IPS DF 6.9 (cell line): Measurements from ENCODE around the gene FPR2.
"Not testable (repeated sequence)": the region's sequence is repeated elsewhere in the genome, so short reads cannot be mapped to it uniquely, and the experiment has no call there.

Source experiments
- DNase-seq: peaks from one replicate; pipeline ENCODE4 v3.0.0-alpha.2; 2013; ENCODE audit warnings: low read depth, low spot score
- H3K27ac ChIP-seq: one replicate; pipeline ENCODE4 v1.5.1; 2013; ENCODE audit warnings: low read length, control low read depth
- H3K27me3 ChIP-seq: 2 replicates; pipeline ENCODE4 v1.6.1; 2013; ENCODE audit warnings: mild to moderate bottlenecking, low read length; ENCODE audit not compliant: control insufficient read depth, insufficient read depth
- H3K36me3 ChIP-seq: 2 replicates; pipeline ENCODE4 v1.6.1; 2013; ENCODE audit warnings: low read length; ENCODE audit not compliant: control insufficient read depth, insufficient read depth
- H3K4me1 ChIP-seq: 2 replicates; pipeline ENCODE4 v1.6.1; 2013; ENCODE audit warnings: low read length; ENCODE audit not compliant: control insufficient read depth, insufficient read depth
- H3K4me3 ChIP-seq: 2 replicates; pipeline ENCODE4 v1.5.1; 2013; ENCODE audit warnings: mild to moderate bottlenecking, low read length
- H3K9me3 ChIP-seq: 2 replicates; pipeline ENCODE4 v1.6.1; 2013; ENCODE audit warnings: low read length, inconsistent platforms; ENCODE audit not compliant: control insufficient read depth, insufficient read depth
- WGBS: extraction: QIAGEN DNeasy Blood & Tissue Kit; methylation state at CpG from one replicate; pipeline ENCODE4 v1.1.7; 2013; ENCODE audit warnings: mixed read lengths, missing lambda C conversion rate; ENCODE audit not compliant: insufficient read length, insufficient coverage; 5-methylcytosine and 5-hydroxymethylcytosine counted together

The FPR2 gene

DNA sequence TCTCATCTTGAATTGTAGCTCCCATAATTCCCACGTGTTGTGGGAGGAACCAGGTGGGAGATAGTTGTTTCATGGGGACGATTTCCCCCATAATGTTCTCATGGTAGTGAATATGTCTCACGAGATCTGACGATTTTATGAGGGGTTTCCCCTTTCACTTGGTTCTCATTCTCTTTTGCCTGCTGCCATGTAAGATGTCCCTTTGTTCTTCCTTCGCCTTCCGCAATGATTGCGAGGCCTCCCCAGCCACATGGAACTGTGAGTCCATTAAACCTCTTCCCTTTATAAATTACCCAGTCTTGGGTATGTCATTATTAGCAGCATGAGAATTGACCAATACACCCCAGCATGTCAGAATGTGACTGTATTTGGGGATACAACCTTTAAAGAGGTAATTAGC, 5.4 kb upstream of the FPR2 start:
- Histone ChIP-seq H3K27ac (no peak overlapping the region), H3K36me3 (no peaks in the 10 kb centered on the region), H3K4me3 (no peak overlapping the region), H3K4me1 (no peaks in the 10 kb centered on the region), H3K9me3 (no peaks in the 10 kb centered on the region), H3K27me3 (no peaks in the 10 kb centered on the region)
- no CpG with 5 or more reads among the region's 7 CpGs for WGBS
- DNase-seq = no peak

DNA sequence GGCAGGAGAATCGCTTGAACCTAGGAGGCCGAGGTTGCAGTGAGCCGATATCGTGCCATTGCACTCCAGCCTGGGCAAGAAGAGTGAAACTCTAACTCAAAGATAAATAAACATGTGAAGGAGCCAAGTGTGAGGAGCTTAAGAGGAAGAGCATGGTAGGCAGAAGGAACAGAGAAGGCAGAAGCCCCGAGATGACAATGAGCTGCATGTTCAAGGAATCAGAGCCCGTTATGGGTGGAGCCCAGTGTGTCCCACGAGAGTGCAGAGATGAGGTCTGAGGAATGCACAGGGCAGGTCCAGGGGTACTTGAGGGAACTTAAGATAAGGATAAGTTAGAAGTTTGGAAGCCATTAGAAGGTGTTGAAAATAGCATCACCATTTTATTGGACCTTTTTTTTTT, 716 bp downstream of the FPR2 start:
- no peaks in the 10 kb centered on the region for H3K27me3 ChIP-seq
- H3K36me3 ChIP-seq = no peaks in the 10 kb centered on the region
- H3K4me3 ChIP-seq = no peak overlapping the region
- WGBS = no CpG with 5 or more reads among the region's 7 CpGs
- H3K4me1 ChIP-seq = no peaks in the 10 kb centered on the region
- H3K9me3 ChIP-seq = no peaks in the 10 kb centered on the region
- no peak for DNase-seq
- no peak overlapping the region for H3K27ac ChIP-seq

GRCh38 chr19:51765086-51765485, 4.1 kb downstream of the FPR2 start:
- no peak for DNase-seq
- Histone ChIP-seq H3K4me1 (no peaks in the 10 kb centered on the region), H3K27me3 (no peaks in the 10 kb centered on the region), H3K9me3 (no peaks in the 10 kb centered on the region), H3K36me3 (no peaks in the 10 kb centered on the region), H3K27ac (no peak overlapping the region), H3K4me3 (no peak overlapping the region)
- no CpG with 5 or more reads among the region's 5 CpGs for WGBS

DNA sequence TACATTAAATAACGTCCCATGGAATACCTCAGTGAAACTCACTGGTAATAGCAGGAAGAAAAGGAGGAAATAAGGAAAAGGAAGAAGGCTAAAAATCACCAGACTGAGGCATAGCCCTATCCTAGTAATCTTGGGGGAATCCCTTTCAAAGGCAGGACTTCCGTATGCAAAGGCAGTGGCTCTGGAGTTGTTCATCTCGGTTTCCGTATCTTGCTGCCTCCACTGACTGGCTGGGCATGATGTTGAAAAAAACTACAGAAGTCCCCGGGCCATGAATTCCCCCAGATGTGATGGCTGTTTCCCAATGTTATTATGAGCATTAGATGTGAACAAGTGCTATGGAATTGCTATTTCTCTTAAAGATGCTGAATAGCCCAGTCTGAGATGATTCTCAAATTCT, 5.5 kb downstream of the FPR2 start:
- no peak overlapping the region for H3K27ac ChIP-seq
- WGBS = no CpG with 5 or more reads among the region's 5 CpGs
- no peaks in the 10 kb centered on the region for H3K27me3 ChIP-seq
- H3K36me3 ChIP-seq = no peaks in the 10 kb centered on the region
- H3K9me3 ChIP-seq = no peaks in the 10 kb centered on the region
- H3K4me3 ChIP-seq = no peak overlapping the region
- no peaks in the 10 kb centered on the region for H3K4me1 ChIP-seq
- DNase-seq = no peak

DNA sequence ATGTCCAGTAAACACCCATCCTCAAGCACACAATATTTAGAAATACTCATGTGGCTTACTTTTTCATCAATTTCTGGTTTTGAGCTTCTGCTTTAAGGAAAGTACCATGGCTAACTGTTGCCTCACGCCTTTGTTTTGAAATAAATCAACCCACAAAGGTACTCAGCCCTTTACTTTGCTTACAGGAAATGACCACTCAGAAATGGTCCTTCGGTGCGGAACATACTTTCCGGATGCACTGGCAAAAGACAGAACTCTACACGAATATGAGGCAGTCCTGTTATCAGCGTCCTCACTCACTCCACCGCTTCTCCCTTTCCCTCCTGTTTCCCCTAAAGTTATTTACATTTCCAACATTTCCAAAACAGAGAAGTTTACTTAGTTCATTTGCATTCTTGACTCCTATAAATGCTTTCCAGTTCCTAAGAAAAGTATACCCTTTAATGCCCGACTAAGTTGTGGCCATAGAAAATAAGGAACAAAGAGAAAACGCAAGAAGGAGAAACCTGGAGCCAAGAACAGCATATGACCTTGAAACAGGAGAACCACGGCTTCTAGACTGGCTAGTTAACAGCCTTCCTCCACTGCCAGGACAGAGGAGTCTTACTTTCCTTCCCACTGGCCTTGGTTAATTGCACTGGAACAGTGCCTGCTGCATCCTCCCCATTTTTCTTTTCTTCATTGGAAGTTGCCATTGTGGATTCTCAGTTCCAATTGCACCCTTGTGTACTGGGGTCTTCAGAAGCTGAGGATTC, 10.6 kb downstream of the FPR2 start:
- DNase-seq = no peak
- Histone ChIP-seq H3K9me3 (no peaks in the 10 kb centered on the region), H3K27me3 (no peaks in the 10 kb centered on the region), H3K4me3 (no peak overlapping the region), H3K27ac (no peak overlapping the region), H3K36me3 (no peaks in the 10 kb centered on the region), H3K4me1 (no peaks in the 10 kb centered on the region)
- no CpG with 5 or more reads among the region's 10 CpGs for WGBS

DNA sequence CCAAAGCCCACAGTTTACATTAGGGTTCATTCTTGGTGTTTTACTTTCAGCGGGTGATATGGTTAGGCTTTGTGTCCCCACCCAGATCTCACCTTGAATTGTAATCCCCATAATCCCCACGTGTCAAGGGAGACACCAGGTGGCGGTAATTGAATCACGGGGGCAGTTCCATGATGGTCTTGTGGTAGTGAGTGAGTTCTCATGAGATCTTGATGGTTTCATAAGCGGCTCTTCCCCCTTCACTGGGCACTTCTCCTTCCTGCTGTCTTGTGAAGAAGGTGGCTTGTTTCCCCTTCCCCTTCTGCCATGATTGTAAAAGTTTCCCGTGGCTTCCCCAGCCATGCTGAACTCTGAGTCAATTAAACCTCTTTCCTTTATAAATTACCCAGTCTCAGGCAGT, 12.0 kb downstream of the FPR2 start:
- Histone ChIP-seq H3K36me3 (no peaks in the 10 kb centered on the region), H3K27ac (no peak overlapping the region), H3K27me3 (no peaks in the 10 kb centered on the region), H3K9me3 (no peaks in the 10 kb centered on the region), H3K4me1 (no peaks in the 10 kb centered on the region), H3K4me3 (no peak overlapping the region)
- no peak for DNase-seq
- WGBS = no CpG with 5 or more reads among the region's 6 CpGs

DNA sequence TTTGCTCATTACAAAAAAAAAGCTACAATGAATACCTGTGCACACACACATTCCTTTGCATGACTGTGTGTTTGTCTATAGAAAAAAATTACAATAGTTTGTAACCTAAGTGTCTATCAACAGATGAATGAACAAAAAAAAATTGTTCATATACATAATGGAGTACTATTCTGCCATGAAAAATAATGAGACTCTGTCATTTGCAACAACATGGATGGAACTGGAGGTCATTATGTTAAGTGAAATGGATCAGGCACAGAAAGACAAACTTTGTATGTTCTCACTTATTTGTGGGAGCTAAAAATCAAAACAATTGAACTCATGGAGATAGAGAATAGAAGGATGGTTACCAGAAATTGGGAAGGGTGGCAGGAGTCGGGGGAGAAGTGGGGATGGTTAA, 15.6 kb downstream of the FPR2 start:
- not testable (repeated sequence) for H3K9me3 ChIP-seq, H3K4me1 ChIP-seq, H3K27ac ChIP-seq, H3K36me3 ChIP-seq, H3K4me3 ChIP-seq, DNase-seq, H3K27me3 ChIP-seq
- no CpG with 5 or more reads among the region's 1 CpG for WGBS

DNA sequence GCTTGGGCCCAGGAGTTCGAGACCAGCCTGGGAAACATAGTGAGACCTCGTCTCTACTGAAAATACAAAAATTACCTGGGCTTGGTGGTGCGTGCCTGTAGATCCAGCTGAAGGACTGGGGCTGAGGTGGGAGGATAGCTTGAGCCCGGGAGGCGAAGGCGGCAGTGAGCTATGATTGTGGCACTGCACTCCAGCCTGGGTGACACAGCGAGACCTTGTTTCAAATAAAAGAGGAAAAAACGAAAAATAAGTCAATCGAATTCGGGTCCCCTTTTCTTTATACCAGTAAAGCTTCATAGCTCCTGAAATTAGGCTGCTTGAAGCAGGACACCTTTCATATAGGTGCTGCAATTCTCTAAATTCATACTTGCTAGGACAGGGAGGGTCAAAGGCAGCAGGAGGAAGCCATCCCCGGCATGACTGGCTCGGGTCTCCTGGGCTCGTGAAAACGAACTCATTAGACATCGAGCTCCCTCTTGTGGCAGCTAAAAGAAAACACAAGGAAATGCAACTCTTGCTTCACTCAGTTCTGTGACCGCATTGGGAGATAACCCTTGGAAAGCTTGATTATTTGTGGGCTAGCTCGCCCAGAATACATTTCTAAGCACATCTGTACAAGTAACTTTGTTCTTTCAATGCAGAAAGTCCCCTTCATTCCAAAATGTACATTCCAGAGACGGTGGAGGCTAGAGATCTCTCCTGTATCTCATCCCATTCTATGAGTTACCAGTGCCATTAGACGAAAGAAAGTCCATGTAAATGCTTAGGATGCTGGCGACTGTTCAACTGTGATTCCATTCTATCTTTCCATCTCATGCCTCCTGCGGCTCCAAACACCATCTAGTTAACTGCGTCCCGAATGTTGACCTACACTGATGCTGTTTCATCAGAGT, 16.8 kb downstream of the FPR2 start:
- Histone ChIP-seq H3K4me1 (no peaks in the 10 kb centered on the region), H3K36me3 (no peaks in the 10 kb centered on the region), H3K4me3 (no peak overlapping the region), H3K27ac (no peak overlapping the region), H3K27me3 (peaks cover 2% of the 10 kb centered on the region; the same call in 1 of the 2 replicates), H3K9me3 (no peaks in the 10 kb centered on the region)
- peak; percentile 94 for DNase-seq
- WGBS = no CpG with 5 or more reads among the region's 23 CpGs

DNA sequence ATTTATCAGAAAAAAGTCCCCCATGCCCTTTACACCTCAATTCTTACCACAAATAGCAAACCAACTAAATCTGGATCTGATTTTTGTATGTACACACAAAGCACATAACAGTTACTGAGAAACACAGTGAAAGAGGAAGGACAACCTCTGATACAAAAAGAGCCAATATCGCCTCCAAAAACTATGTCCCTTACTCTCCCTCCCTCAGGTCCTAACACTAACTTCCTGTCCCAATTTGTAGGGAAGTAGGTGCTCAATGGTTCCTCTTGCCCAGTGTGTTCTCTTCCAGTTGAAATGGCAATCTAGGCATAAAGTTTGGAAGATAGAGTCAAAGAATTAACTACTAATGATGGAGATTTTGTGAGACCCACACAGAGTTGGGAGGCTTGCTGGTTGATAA, 18.2 kb downstream of the FPR2 start:
- Histone ChIP-seq H3K27ac (no peak overlapping the region), H3K27me3 (peaks cover 2% of the 10 kb centered on the region; the same call in 1 of the 2 replicates)
- WGBS = no CpG with 5 or more reads among the region's 1 CpG

GRCh38 chr19:51779703-51780102, 18.7 kb downstream of the FPR2 start:
- no CpG with 5 or more reads among the region's 2 CpGs for WGBS
- Histone ChIP-seq H3K27me3 (peaks cover 2% of the 10 kb centered on the region; the same call in 1 of the 2 replicates), H3K27ac (no peak overlapping the region), H3K4me1 (no peaks in the 10 kb centered on the region), H3K4me3 (no peak overlapping the region), H3K36me3 (no peaks in the 10 kb centered on the region), H3K9me3 (no peaks in the 10 kb centered on the region)
- DNase-seq = no peak

More for the DNA sequence above, 18.2 kb downstream of the FPR2 start:
- Histone ChIP-seq H3K4me1 (no peaks in the 10 kb centered on the region), H3K9me3 (no peaks in the 10 kb centered on the region), H3K36me3 (no peaks in the 10 kb centered on the region), H3K4me3 (no peak overlapping the region)
- no peak for DNase-seq
